Stimulated activated CD8-positive, alpha-beta memory T cell treated with anti-CD3 and anti-CD28 coated beads, Interleukin-7, amount 100 ng/mL, for 1 hour (primary cell): ENCODE results near the gene GPX4.

Experiments used
- DNase-seq, 2 donors: peaks; one replicate each; pipeline ENCODE4 v3.0.0-alpha.2; 2020; ENCODE audit warnings: low read depth in 2 of 2

GPX4 gene

DNA sequence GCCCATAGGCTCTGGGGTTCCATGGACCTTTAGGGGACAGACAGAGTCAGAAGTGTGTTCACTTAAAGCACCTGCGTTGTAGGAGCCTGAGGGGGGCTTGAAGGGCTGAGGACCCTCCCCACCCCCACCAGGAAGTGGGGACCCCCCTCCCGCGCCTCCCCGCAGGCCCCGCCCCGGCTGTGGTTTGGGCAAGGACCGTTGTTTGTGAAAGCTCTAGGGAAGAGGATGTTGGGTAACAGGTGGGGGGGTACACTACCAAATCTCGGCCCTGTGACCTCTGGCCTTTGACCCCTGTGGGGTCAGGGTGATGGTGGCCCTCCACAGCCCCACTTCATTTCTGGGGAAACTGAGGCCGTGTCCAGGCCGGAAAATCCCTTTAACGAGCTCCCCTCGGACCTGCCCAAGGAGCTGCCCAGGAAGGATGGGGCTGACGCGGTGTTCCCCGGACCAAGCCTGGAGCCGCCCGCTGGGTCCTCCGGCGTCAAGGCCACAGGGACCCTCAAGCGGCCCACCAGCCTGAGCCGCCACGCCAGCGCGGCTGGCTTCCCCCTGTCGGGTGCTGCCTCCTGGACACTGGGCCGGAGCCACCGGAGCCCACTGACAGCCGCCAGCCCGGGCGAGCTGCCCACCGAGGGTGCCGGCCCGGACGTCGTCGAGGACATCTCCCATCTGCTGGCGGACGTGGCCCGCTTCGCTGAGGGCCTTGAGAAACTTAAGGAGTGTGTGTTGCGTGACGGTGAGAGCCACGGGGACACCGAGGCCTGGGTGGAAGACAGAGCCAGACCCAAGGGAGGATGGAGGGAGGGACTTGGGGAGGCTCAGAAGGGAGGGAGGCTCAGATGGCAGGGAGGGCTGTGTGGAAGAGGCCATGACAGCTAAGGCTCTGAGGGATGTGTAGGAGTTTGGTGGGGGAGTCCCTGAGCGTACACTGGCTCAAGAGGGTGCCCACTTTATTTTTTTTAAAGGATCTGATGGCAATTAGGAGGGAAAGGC lies 35.5 kb upstream of the GPX4 start:
- peak in 1 of 2 donors; percentile 53 for DNase-seq

DNA sequence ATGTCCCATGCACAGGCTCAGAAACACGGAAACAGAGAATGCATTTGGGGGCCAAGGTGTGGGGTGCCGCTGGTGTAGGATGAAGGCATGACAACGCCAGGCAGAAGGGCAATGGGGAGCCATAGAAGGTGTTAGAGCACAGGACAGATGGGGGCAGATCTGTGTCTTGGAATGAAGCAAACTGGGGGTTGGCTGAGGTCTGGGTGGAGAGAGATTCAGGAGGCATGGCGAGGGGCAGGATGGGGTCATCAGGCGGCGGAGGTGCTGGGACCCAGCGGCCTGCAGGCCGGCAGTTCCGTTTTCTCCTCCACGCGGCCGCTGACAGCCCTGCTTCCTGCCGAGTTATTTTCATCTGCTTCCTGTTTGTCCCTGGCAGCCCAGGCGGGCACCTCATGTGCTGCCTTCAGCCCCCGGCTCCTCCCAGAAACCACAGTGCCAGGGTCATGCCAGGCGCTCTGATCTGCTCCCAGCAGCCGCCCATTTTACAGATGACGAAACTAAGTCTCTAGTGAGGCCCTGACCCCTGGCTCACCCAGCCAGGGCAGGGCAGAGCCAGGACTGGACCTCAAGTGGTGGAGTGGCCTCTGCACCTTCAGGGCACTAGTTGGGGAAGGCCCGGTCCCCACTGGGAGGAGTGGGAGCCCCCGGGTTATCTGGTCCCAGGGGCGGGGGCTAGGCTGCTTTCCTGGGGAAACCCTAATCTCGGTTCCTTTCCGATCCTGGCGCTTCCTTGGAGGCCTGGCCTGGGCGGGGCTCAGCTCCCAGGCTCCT lies 34.6 kb upstream of the GPX4 start:
- DNase-seq = no peak

DNA sequence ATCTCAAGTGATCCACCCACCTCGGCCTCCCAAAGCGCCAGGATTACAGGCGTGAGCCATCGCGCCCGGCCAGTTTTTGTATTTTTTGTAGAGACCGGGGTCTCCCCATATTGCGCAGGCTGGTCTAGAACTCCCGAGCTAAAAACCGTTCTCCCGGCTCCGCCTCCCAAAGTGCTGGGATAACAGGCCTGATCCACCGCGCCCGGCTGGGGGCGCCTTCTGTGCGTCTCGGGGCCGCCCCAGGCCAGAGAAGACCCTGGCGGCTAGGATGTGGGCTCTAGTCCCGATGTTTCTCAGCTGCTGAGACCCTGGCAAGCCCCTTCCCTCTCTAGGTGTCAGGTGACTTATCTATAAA lies 33.2 kb upstream of the GPX4 start:
- DNase-seq = no peak

DNA sequence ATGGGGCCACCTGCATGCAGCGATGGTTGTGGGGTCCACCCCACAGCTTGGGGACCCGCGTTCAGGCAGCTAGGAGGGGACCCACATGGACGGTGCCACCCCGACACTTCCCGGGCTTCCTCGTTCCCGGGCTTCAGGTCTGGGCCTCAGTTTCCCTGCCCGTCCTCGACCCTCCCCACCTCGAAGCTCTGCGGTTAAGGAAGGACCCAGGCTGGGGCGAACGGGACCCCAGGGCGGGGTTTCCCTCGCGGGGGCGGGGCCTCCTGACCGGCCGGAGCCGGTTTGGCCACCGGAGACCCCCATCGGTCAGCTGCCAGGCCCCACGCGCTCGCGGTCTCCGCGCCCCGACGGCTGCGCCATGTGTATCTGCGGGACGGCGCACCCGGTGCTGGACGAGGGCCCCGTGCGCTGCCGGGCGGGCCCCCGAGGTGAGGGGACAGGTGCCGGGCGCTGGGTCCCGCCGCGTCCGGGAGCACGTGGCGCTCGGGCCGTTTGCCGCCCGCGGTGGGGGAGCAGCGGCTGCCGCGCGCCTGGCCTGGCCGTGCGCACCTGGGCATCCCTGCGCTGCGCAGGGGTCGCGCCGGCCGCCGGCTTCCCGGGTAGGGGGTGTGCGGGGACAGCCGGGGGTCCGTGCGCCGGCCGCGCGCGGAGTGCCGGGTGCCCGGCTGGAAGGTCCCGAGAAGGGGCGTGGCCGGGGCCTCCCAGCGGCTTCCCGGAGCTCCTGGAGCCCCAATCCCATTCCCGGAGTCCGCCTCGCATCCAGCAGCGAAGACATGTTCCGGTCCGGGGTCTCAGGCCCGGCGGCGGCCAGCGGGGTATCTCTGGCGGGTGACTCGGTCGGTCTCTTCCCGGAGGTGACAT lies 32.6 kb upstream of the GPX4 start:
- no peak for DNase-seq

DNA sequence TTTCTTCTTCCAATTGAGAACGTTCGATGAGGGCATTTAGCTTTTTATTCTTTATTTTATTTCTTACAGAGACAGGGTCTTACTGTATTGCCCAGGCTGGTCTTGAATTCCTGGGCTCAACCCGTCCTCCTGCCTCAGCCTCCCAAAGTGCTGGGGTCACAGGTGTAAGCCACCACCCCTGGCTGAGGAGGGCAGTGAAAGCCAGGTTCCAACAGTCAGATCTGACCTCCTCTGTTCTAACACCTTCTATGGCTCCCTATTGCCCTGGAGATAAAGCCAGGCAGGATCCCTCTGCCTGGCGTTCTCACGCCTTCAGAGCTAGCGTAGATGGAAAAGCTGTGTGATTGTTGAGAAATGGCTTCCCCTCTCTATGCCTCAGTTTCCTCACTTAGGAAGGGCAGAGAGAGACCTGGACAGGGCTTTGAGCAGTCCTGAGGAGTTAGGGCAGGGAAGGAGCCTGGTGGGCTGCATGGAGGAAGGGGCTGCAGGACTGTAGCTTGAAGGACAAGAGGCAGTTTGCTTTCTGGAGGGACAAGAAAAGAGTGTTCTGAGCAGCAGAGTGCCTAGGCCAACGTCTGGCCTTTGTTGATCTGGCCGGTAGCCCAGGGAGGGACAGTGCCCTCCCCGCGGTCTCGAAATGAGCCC lies 31.3 kb upstream of the GPX4 start:
- DNase-seq = no peak

DNA sequence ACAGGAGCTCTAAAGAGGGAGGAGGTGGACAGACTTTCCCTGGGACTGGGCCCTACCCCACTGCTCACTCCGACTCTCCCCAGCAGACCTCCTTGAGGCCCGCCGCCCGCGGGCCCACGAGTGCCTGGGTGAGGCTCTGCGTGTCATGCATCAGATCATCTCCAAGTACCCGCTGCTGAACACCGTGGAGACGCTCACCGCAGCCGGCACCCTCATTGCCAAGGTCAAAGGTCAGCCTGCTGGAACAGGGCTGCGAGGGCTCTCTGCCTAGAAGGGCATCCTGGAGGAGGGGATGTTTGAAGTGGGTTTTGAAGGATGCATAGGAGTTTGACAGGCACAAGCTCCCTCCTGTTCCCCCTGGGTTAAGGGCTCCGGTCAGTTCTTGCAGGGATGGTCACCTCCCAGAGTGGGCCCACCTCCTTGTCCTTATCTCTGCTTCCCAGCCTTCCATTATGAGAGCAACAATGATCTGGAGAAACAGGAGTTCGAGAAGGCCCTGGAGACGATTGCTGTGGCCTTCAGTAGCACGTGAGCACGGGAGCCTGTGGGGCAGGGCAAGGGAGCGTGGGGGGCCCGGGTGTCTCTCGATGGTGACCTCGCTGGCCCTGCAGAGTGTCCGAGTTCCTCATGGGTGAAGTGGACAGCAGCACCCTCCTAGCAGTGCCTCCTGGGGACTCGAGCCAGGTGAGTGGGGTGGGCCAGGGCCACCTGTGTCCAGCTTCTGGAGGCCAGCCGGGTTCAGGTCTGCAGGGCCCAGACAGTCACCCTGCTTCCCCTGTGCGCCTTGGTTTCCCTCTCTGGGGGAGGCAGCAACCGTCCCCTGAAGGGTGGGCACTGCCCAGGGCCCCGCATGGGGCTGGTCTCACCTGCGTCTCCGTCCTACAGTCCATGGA lies 30.5 kb upstream of the GPX4 start:
- no peak for DNase-seq

DNA sequence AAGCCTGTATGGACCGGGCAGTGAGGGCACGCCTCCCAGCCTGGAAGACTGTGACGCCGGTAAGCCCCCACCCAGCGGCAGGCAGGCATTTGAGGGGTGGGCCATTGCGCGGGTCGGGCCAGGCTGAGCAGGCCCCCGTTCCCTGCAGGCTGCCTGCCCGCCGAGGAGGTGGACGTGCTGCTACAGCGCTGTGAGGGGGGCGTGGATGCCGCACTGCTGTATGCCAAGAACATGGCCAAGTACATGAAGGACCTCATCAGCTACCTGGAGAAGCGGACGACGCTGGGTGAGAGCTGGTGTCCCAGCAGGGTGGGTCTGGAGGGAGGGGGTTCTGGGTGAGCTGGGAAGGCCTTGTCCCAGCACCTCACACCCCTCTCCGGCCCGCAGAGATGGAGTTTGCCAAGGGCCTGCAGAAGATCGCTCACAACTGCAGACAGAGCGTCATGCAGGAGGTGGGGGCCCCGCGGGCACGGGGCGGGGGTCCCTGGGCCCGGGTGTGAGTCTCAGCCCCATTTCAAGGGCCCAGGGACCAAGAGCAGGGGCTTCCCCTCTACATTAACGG lies 29.8 kb upstream of the GPX4 start:
- no peak for DNase-seq

DNA sequence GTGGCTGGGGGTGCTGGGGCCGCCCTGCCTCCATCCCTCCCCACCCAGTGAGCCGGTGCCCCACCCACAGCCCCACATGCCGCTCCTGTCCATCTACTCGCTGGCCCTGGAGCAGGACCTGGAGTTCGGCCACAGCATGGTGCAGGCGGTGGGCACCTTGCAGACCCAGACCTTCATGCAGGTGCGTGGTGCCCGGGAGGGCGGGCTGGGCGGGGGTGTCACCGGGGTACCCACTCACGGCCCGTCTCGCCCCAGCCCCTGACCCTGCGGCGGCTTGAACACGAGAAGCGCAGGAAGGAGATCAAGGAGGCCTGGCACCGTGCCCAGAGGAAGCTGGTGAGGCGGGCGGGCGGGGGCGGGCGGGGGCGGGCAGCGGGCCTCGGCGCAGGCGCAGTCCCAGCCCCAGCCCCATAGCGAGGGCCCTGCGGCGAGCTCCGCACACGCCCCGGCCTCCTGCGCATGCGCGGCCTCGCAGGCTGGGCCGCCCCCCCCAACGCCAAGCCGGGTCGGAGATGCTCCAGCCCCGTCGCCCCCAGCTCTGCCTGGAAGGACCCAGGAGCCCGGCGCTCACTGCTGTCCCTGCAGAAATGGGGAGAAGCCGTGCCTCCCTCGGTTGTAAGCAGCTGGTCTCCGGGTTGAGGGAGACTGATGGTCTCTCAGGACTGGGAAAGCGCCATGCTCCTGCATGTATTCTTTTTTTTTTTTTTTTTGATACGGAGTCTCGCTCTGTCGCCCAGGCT lies 29.1 kb upstream of the GPX4 start:
- DNase-seq = peak; percentile 83 to 95

DNA sequence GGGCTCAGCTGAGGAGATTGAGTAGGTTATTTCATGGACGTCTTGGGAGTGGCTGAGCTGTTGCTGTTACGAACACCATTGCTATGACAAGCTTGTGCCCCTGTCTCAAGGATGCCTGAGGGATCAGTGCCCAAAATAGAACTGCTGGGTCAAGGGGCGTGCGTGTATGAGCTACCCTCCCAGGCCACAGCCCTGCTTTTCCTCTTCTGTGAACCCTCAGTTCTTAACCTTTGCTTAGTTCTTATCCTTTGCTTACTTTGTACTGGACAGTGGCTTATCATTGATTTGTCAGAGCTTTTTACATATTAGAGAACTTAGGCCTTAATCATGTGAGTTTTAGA lies 27.8 kb upstream of the GPX4 start:
- DNase-seq = no peak

DNA sequence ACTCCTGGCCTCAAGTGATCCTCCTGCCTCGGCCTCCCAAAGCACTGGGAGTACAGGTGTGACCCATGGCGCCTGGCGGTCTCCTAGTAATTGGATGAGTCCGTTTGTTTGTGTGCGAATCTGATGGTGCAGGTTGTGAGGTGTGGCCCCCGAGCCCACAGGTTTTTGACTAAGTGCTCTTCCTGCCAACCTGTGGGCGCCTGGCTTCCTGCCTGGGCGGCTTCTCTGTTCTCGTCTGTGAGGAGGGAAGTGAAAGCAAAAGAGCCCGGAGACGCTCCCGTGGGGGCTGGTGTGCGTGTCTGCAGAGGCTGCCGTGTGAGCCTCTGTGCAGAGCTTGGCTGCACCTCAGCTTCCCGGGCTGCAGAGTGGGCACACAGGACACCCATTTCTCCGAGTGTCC lies 26.8 kb upstream of the GPX4 start:
- DNase-seq = peak; percentile 71 to 72

DNA sequence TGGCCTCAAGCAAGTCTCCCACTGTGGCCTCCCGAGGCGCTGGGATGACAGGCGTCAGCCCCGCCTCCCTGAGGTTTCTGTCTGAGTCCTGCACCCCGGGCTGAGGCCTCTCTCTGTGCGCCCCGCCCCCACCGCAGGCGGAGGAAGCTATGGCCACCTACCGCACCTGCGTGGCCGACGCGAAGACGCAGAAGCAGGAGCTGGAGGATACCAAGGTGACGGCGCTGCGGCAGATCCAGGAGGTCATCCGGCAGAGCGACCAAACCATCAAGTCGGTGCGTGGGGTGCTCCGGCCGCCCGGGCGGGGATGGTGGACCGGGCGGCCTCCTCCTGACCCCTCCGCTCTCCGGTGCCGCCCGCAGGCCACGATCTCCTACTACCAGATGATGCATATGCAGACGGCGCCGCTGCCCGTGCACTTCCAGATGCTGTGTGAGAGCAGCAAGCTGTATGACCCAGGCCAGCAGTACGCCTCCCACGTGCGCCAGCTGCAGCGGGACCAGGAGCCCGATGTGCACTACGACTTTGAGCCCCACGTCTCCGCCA lies 24.2 kb upstream of the GPX4 start:
- no peak for DNase-seq

DNA sequence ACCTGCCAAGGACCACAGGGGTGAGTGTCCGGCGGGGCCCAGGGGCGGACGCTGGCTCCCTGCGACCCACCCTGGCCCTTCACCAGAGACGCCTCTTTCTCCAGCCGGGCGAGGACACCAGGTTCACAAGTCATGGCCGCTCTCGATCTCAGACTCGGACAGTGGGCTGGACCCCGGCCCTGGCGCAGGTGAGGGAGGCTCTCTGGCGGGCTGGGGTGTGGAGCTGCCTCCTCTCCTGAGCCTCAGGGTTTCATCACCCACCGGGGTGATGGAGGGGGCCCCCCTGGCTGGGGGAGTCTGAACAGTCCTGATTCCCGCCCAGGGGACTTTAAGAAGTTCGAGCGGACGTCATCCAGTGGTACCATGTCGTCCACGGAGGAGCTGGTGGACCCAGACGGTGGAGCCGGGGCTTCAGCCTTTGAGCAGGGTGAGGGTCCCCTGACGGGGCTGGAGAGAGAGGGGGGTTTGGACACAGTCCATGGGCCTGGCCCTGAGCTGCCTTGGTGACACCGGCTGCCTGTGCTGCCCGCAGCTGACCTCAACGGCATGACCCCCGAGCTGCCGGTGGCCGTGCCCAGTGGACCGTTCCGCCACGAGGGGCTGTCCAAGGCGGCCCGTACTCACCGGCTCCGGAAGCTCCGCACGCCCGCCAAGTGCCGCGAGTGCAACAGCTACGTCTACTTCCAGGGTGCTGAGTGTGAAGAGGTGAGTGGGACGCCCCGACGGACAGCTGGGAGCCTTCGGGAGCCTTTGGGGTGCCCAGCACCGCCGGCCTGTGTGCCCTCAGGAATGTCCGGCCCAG lies 23.2 kb upstream of the GPX4 start:
- DNase-seq = no peak

DNA sequence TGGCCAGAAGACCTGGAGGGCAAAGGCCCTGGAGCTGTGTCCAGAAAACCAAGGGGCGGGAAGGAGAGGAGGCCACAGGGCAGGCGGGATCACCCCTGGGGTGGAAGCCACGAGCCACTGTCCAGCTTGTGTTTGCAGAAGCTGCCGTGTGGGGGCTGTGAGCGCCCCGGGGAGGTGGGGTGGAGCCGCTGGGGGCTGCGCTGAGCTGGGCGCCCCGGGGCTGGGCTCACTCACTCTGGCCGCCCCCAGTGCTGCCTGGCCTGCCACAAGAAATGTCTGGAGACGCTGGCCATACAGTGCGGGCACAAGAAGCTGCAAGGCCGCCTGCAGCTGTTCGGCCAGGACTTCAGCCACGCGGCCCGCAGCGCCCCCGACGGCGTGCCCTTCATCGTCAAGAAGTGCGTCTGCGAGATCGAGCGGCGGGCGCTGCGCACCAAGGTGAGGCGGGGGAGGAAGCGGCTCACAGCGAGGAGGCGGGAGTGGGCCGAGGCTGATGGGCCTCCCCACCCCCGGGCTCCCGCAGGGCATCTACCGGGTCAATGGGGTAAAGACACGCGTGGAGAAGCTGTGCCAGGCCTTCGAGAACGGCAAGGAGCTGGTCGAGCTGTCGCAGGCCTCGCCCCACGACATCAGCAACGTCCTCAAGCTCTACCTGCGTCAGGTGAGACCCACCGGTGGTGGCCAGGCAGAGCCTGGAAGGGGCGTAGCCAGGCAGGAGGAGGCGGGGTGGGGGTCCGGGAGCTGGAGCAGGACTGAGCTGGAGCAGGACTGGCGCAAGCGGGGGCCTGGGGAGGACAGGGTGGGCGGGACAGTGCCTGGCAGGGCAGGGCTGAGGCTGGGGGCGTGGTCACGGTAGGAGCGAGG lies 22.3 kb upstream of the GPX4 start:
- no peak for DNase-seq

DNA sequence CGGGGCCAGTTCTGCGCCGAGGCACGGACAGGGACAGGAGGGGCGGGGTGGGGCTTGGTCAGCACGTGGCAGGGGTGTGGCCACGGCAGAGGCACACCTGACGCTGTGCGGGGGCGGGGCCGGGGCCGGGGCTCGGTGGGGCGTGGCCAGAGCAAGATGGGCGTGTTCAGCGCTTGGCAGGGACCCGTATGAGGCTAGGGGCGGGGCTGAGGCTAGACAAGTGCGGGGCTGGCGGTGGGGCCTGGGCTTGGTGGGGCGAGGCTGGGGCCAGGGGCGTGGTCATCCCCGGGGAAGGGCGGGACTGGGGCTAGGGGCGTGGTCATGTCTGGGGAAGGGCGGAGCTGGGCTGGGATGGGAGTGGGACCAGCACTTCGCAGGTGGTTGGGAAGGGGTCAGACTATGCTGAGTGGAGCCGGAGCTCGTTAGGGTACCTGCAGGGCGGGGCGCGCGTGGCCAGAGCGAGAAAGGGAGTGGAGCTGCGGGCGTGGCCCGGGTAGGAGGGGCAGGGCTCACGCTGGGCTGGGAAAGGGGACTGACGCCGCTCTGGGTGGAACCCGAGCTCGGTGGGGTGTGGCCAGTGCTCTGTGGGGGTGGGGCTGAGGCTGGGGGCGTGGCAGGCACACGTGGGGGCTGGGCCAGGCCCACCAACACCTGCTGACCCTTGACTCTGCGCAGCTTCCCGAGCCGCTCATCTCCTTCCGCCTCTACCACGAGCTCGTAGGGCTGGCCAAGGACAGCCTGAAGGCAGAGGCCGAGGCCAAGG lies 21.4 kb upstream of the GPX4 start:
- peak in 1 of 2 donors; percentile 67 for DNase-seq

DNA sequence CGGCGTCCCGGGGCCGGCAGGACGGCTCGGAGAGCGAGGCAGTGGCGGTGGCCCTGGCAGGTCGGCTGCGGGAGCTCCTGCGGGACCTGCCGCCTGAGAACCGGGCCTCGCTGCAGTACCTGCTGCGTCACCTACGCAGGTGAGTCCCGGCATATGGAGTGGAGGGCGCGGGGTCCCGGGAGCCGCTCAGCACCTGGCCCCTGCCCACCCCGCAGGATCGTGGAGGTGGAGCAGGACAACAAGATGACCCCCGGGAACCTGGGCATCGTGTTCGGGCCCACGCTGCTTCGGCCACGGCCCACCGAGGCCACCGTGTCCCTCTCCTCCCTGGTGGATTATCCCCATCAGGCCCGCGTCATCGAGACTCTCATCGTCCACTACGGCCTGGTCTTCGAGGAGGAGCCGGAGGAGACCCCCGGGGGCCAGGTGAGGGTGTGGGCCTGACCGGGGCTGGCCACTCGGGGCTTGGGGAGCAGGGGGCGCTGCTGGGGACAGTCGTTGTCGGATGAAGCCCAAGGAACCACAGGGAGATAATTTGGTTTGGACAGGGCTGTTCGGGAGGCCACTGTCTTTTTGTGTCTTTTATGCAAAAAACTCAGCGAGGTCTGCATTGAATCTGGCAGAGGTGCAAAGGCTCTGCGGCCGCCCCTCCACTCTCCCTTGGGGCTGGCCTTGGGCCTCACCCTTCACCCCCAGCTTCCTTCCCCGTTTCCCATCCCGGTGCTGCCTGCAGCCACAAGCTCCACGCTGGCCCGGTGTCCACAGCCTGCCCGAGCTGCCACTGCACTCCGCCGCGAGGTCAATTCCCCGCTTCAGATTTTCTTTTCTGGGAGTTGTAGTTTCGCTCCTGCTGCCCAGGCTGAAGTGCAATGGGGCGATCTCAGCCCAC lies 20.6 kb upstream of the GPX4 start:
- no peak for DNase-seq
